Panc1 (cell line): ENCODE data around the gene KRTAP2-3.

Experiments
- CTCF ChIP-seq: fragments of 450-650 bp; IDR thresholded peaks from 2 replicates; pipeline ENCODE4 v1.5.1; 2017; ENCODE audit warnings: mild to moderate bottlenecking
- POLR2AphosphoS5 ChIP-seq: IDR thresholded peaks from 2 replicates; pipeline ENCODE4 v1.6.1; 2012; ENCODE audit warnings: mild to moderate bottlenecking, low read depth, low read length, moderate library complexity
- REST ChIP-seq, 2 experiments: IDR thresholded peaks; 2 replicates each; pipeline ENCODE4 v1.6.1; 2011 to 2012; ENCODE audit warnings: low read depth in 2 of 2, control low read depth in 1 of 2, low read length in 1 of 2, mild to moderate bottlenecking in 1 of 2, moderate library complexity in 1 of 2; ENCODE audit not compliant: insufficient read depth in 1 of 2
- SIN3A ChIP-seq: IDR thresholded peaks from 2 replicates; pipeline ENCODE4 v1.6.1; 2012; ENCODE audit warnings: low read depth, mild to moderate bottlenecking, low read length, moderate library complexity, borderline replicate concordance; ENCODE audit not compliant: insufficient read depth
- TCF7L2 ChIP-seq: IDR thresholded peaks from 2 replicates; pipeline ENCODE4 v1.6.1; 2011; ENCODE audit warnings: mild to moderate bottlenecking, low read depth, low read length, inconsistent platforms

GRCh38 chr17:41098481-41098880 is 38.6 kb upstream of the KRTAP2-3 start:
- TF ChIP-seq CTCF = no peak
- no peak for TF ChIP-seq POLR2AphosphoS5
- TF ChIP-seq REST (IDR thresholded peaks at IDR 0.05; ENCODE audit: insufficient read depth in 1 of 2, low read depth in 2 of 2, low read length in 1 of 2) = no peak
- no peak for TF ChIP-seq SIN3A
- no peak for TF ChIP-seq TCF7L2
